ENCODE results near the gene ETF1. TPM values are rescaled to one million over a fixed set of nuclear protein-coding genes. Genes with fewer than 3 reads are reported as not detected.
A peak's percentile ranks its signal among the peaks of the same experiment; 100 is the strongest.

Gene ETF1
- polyA plus RNA-seq, 3 donors = 34.8 to 71.4 (median 61.6) TPM

DNA sequence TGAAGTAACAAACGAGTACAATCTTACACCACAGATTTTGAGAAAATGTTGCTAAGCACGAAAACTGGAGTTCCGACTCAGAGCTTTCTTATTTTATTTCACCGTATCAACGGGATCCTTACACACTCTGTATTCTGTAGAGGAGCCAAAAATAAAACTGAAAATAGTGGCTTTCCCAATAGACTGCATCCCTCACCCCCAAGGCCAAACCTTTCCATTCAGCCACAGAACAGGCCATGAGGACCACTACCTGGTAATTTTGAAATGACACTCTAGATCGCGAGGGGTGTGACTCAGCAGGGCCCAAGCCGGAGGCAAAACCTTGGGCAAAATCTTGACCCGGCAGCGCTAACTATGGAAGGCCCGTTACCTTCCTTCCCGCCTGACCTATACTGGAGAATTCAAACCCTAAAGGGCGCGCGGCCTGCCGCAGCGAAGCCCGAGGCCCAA lies 31.7 kb upstream of the ETF1 start:
- intact Hi-C loops (cut with micrococcal nuclease) = loop anchor here (2.0 to 10.0 kb wide), 4 partner anchors 32 to 768 kb away; partner anchors contain the start of genes ETF1 (in 2 of the 2), MATR3 (in 1 of the 2) and PAIP2 (in 1 of the 2)
- H2AFZ ChIP-seq (ENCODE audit: insufficient read depth, low read depth, low read length, poor library complexity, severe bottlenecking) = peak overlapping the region; percentile 82
- peaks cover 35 to 39% of the 10 kb centered on the region in 2 donors for H3K36me3 ChIP-seq (replicated peaks in 1 of 2; ENCODE audit: control insufficient read depth in 1 of 2, insufficient read depth in 2 of 2, low read length in 2 of 2)
- H3K9ac ChIP-seq (ENCODE audit: insufficient read depth, low read length, poor library complexity, severe bottlenecking) = peak overlapping the region; percentile 96
- H4K20me1 ChIP-seq (ENCODE audit: insufficient read depth, low read length) = peaks cover 28% of the 10 kb centered on the region
- H3K9me3 Mint-ChIP-seq = peaks cover 0 to 3% (median 0%) of the 10 kb centered on the region in 7 donors
- peak overlapping the region; percentile 89 to 95 (median 94) for H3K4me3 ChIP-seq (replicated peaks in 1 of 3; ENCODE audit: low read depth in 2 of 3, low read length in 3 of 3)
- H3K4me2 ChIP-seq (replicated peaks; ENCODE audit: extremely low read depth, low read length, poor library complexity, severe bottlenecking) = peak overlapping the region; percentile 86
- peaks cover 15 to 19% of the 10 kb centered on the region in 2 donors for H3K4me1 ChIP-seq (ENCODE audit: control insufficient read depth in 1 of 2, insufficient read depth in 2 of 2, low read length in 2 of 2)
- TF ChIP-seq, protein P1, sequence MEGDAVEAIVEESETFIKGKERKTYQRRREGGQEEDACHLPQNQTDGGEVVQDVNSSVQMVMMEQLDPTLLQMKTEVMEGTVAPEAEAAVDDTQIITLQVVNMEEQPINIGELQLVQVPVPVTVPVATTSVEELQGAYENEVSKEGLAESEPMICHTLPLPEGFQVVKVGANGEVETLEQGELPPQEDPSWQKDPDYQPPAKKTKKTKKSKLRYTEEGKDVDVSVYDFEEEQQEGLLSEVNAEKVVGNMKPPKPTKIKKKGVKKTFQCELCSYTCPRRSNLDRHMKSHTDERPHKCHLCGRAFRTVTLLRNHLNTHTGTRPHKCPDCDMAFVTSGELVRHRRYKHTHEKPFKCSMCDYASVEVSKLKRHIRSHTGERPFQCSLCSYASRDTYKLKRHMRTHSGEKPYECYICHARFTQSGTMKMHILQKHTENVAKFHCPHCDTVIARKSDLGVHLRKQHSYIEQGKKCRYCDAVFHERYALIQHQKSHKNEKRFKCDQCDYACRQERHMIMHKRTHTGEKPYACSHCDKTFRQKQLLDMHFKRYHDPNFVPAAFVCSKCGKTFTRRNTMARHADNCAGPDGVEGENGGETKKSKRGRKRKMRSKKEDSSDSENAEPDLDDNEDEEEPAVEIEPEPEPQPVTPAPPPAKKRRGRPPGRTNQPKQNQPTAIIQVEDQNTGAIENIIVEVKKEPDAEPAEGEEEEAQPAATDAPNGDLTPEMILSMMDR (IDR thresholded peaks at IDR 0.05) = no peak
- no peaks in the 10 kb centered on the region for H3K27me3 Mint-ChIP-seq (ENCODE audit: low read depth in 3 of 3)
- peaks cover 40% of the 10 kb centered on the region for H3K79me2 ChIP-seq (ENCODE audit: insufficient read depth, low read length)
- 1% methylated on average over 15 of the region's 18 CpGs for WGBS (ENCODE audit: insufficient coverage)
- H3K9me3 ChIP-seq (replicated peaks in 1 of 2; ENCODE audit: control insufficient read depth in 1 of 2, insufficient read depth in 1 of 2, low read length in 2 of 2) = no peaks in the 10 kb centered on the region
- peak in 2 of 3 donors; percentile 53 to 73 for DNase-seq
- peak overlapping the region; percentile 99 to 100 (median 100) for H3K27ac Mint-ChIP-seq
- no peaks in the 10 kb centered on the region for H3K27me3 ChIP-seq (ENCODE audit: control insufficient read depth in 2 of 2, insufficient read depth in 2 of 2, low read length in 2 of 2)
- peak overlapping the region; percentile 97 to 99 for H3K27ac ChIP-seq (ENCODE audit: low read depth in 1 of 2, low read length in 2 of 2)
- peaks cover 17% of the 10 kb centered on the region for H3K4me1 Mint-ChIP-seq
- peaks cover 34 to 40% of the 10 kb centered on the region in 2 donors for H3K36me3 Mint-ChIP-seq
- H3K4me3 Mint-ChIP-seq = peak overlapping the region; percentile 89 to 94

- Histone ChIP-seq H3K36me3 (replicated peaks in 1 of 2; ENCODE audit: control insufficient read depth in 1 of 2, insufficient read depth in 2 of 2, low read length in 2 of 2) (peaks cover 41 to 45% of the 10 kb centered on the region in 2 donors), H3K9me3 (replicated peaks in 1 of 2; ENCODE audit: control insufficient read depth in 1 of 2, insufficient read depth in 1 of 2, low read length in 2 of 2) (no peaks in the 10 kb centered on the region), H4K20me1 (ENCODE audit: insufficient read depth, low read length) (peaks cover 33% of the 10 kb centered on the region), H3K79me2 (ENCODE audit: insufficient read depth, low read length) (peaks cover 40% of the 10 kb centered on the region), H3K27me3 (ENCODE audit: control insufficient read depth in 2 of 2, insufficient read depth in 2 of 2, low read length in 2 of 2) (no peaks in the 10 kb centered on the region), H3K4me1 (ENCODE audit: control insufficient read depth in 1 of 2, insufficient read depth in 2 of 2, low read length in 2 of 2) (peaks cover 15 to 19% of the 10 kb centered on the region in 2 donors), H3K4me3 (replicated peaks in 1 of 3; ENCODE audit: low read depth in 2 of 3, low read length in 3 of 3) (peak overlapping the region; percentile 89 to 95 (median 94)), H3K9ac (ENCODE audit: insufficient read depth, low read length, poor library complexity, severe bottlenecking) (peak overlapping the region; percentile 96), H3K27ac (ENCODE audit: low read depth in 1 of 2, low read length in 2 of 2) (peak overlapping the region; percentile 97 to 99), H2AFZ (ENCODE audit: insufficient read depth, low read depth, low read length, poor library complexity, severe bottlenecking) (no peak overlapping the region), H3K4me2 (replicated peaks; ENCODE audit: extremely low read depth, low read length, poor library complexity, severe bottlenecking) (peak overlapping the region; percentile 86)
- Mint-ChIP-seq H3K9me3 (peaks cover 0 to 3% (median 0%) of the 10 kb centered on the region in 7 donors), H3K27me3 (ENCODE audit: low read depth in 3 of 3) (no peaks in the 10 kb centered on the region), H3K4me3 (peak overlapping the region; percentile 89 to 94), H3K27ac (peak overlapping the region; percentile 99 to 100 (median 100)), H3K36me3 (peaks cover 39 to 45% of the 10 kb centered on the region in 2 donors), H3K4me1 (peaks cover 17% of the 10 kb centered on the region)
- no CpG with 5 or more reads among the region's 9 CpGs for WGBS (ENCODE audit: insufficient coverage)
- no peak for DNase-seq
- TF ChIP-seq, protein P1 (IDR thresholded peaks at IDR 0.05) = no peak
- intact Hi-C loops (cut with micrococcal nuclease) = loop anchor here (2.0 to 10.0 kb wide), 3 partner anchors 31 to 721 kb away; partner anchors contain the start of genes ETF1 (in 2 of the 2) and MATR3 (in 1 of the 2)
Measured at GRCh38 chr5:138573949-138574670, 31.1 kb upstream of the ETF1 start.
